HepG2 (cell line): ENCODE measurements around the gene RSRC2.

Experiments used
- ARNT ChIP-seq: fragments of 450-650 bp; IDR thresholded peaks from 2 replicates; pipeline ENCODE4 v1.6.1; 2017
- BHLHE40 ChIP-seq: IDR thresholded peaks from 2 replicates; pipeline ENCODE4 v1.6.1; 2011; ENCODE audit warnings: low read length, improper control_type of control experiment
- FOXP4 ChIP-seq: sonication (generic); formaldehyde crosslinking; IDR thresholded peaks from 2 replicates; pipeline ENCODE4 v1.4.0; 2020; ENCODE audit warnings: missing genetic modification reagents
- POLR2A ChIP-seq, 2 experiments: IDR thresholded peaks; 2 replicates each; pipeline ENCODE4 v1.6.1; 2011; ENCODE audit warnings: low read depth in 2 of 2, low read length in 2 of 2, mild to moderate bottlenecking in 1 of 2, moderate library complexity in 1 of 2; ENCODE audit not compliant: insufficient read depth in 1 of 2
- TMF1 ChIP-seq: sonication (generic); formaldehyde crosslinking; IDR thresholded peaks from 2 replicates; pipeline ENCODE4 v1.8.1; 2022; ENCODE audit warnings: low read depth, missing genetic modification reagents
- ZNF879 ChIP-seq: sonication (generic); formaldehyde crosslinking; IDR thresholded peaks from 2 replicates; pipeline ENCODE4 v1.8.1; 2023; ENCODE audit warnings: missing genetic modification reagents

DNA sequence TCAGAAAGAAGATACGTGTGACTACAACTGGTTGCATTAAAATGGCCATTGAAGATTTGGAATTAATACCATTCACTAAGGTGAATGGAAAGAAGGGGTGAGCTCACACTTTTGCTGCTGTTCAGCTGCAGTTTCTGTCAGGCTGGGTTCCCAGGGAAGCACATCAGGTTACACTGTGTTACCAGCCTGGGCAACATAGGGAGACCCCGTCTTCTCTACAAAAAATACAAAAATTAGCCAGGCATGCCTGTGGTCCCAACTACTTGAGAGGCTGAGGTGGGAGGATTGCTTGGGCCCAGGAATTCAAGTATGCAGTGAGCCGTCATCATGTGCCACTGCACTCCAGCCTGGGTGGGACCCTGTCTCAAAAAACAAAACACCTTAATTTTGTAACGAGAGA lies 13.1 kb downstream of the RSRC2 start:
- TF ChIP-seq ARNT (no peak), BHLHE40 (no peak), ZNF879 (CRISPR knock-in tag) (no peak), FOXP4 (no peak), POLR2A (IDR thresholded peaks at IDR 0.05; ENCODE audit: insufficient read depth in 1 of 2, low read depth in 2 of 2, low read length in 2 of 2) (no peak), TMF1 (CRISPR knock-in tag) (no peak)
